Small intestine (tissue), 7 donors: ENCODE data around the gene LRPAP1. TPM values are rescaled to one million over a fixed set of nuclear protein-coding genes. Genes with fewer than 3 reads are reported as not detected.

Experiments
- DNase-seq, 2 donors: peaks; one replicate each; pipeline versions ENCODE4 v3.0.0 to v3.0.0-alpha.2; 2013
- FAIRE-seq: peaks from 2 replicates; lab custom pipeline; 2012; peaks lifted over from hg19 to GRCh38; lab: Jason Lieb, UNC
- H3K27ac ChIP-seq, 3 donors: one replicate each; pipeline ENCODE4 v1.5.1; 2013; ENCODE audit warnings: low read length in 2 of 3, mild to moderate bottlenecking in 2 of 3, control low read depth in 1 of 3, inconsistent platforms in 1 of 3, low read depth in 1 of 3, moderate library complexity in 1 of 3
- H3K27me3 ChIP-seq, 3 donors: one replicate each; pipeline ENCODE4 v1.6.1; 2013; ENCODE audit warnings: low read length in 3 of 3, inconsistent platforms in 1 of 3; ENCODE audit not compliant: control insufficient read depth in 3 of 3, insufficient read depth in 3 of 3
- H3K36me3 ChIP-seq, 3 donors: one replicate each; pipeline ENCODE4 v1.6.1; 2013; ENCODE audit warnings: low read length in 3 of 3, inconsistent platforms in 1 of 3, low read depth in 1 of 3, mild to moderate bottlenecking in 1 of 3, moderate library complexity in 1 of 3; ENCODE audit not compliant: control insufficient read depth in 3 of 3, insufficient read depth in 2 of 3
- H3K4me1 ChIP-seq, 3 donors: one replicate each; pipeline ENCODE4 v1.6.1; 2013; ENCODE audit warnings: low read length in 2 of 3, inconsistent platforms in 1 of 3, low read depth in 1 of 3, mild to moderate bottlenecking in 1 of 3, moderate library complexity in 1 of 3; ENCODE audit not compliant: control insufficient read depth in 3 of 3, insufficient read depth in 2 of 3
- H3K4me3 ChIP-seq, 3 donors: one replicate each; pipeline ENCODE4 v1.5.1; 2013; ENCODE audit warnings: low read length in 3 of 3, control low read depth in 1 of 3, inconsistent platforms in 1 of 3, low read depth in 1 of 3, mild to moderate bottlenecking in 1 of 3, moderate library complexity in 1 of 3
- H3K9me3 ChIP-seq, 2 donors: one replicate each; pipeline ENCODE4 v1.6.1; 2013; ENCODE audit warnings: low read depth in 1 of 2, low read length in 1 of 2; ENCODE audit not compliant: control insufficient read depth in 2 of 2, insufficient read depth in 1 of 2
- WGBS, 3 donors: extraction: QIAGEN DNeasy Blood & Tissue Kit; methylation state at CpG; one replicate each; pipeline ENCODE4 v1.1.7; 2013; 5-methylcytosine and 5-hydroxymethylcytosine counted together
- polyA plus RNA-seq, 4 donors: library from polyadenylated mRNA; stranded (reverse) in 3 of 4; unstranded in 1 of 4; fragments of 200-250 nt in 3 of 4; fragments of 120-200 nt in 1 of 4; gene quantifications; one replicate each; pipeline versions ENCODE4 v1.2.1 to v1.2.3, GENCODE V29; 2013
- donor health status: healthy with polysubstance abuse.
- donor health status: control.
- donor health status: control.
- donor health status: Bipolar disorder and iron deficiency.
- donor health status: healthy.

LRPAP1 gene
- polyA plus RNA-seq, 4 donors = 20.1 to 268 (median 69.6) TPM

- H3K9me3 ChIP-seq = no peaks in the 10 kb centered on the region
Measured at GRCh38 chr4:3484057-3484973, 47.9 kb downstream of the LRPAP1 start.

DNA sequence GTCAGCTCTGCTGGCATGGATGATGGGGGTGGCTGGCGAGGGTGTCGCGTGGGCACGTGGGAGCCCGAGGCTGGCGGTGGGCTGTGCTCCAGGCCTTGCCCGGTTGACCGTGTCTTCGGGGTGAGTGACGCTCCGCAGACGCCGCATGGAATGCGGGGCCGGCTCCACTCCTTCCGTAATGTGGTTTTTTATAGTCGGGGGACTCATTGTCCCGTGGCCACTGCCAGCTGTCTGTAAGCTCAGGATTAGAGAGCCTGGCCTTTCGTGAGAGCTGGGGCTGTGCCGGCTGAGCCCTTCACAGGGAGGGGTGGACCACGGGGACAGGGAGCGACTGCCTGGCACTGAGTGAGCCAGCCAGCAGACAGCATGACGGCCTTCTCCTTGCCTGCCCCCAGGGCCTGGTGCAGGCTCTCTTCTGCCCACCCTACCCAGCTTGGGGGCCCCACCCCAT is 48.7 kb downstream of the LRPAP1 start:
- peaks cover 0 to 23% (median 0%) of the 10 kb centered on the region in 3 donors for H3K4me1 ChIP-seq
- H3K9me3 ChIP-seq = no peaks in the 10 kb centered on the region
- no peaks in the 10 kb centered on the region for H3K36me3 ChIP-seq
- FAIRE-seq = no peak
- no peak overlapping the region for H3K27ac ChIP-seq
- H3K4me3 ChIP-seq = no peak overlapping the region
- DNase-seq = no peak
- peaks cover 10 to 74% (median 14%) of the 10 kb centered on the region in 3 donors for H3K27me3 ChIP-seq
- WGBS, 3 donors = 54 to 63% (median 60%) methylated on average over 19 to 23 of the region's 23 CpGs

More at GRCh38 chr4:3484057-3484973, 47.9 kb downstream of the LRPAP1 start:
- FAIRE-seq = no peak
- no peak overlapping the region for H3K27ac ChIP-seq
- 22 to 58% (median 37%) methylated on average over 43 to 45 of the region's 45 CpGs for WGBS, 3 donors
- H3K27me3 ChIP-seq = peaks cover 10 to 82% (median 14%) of the 10 kb centered on the region in 3 donors
- H3K4me1 ChIP-seq = peaks cover 0 to 23% (median 0%) of the 10 kb centered on the region in 3 donors
- H3K4me3 ChIP-seq = no peak overlapping the region
- H3K36me3 ChIP-seq = no peaks in the 10 kb centered on the region
- DNase-seq = peak; percentile 49 to 75

- Histone ChIP-seq H3K36me3 (no peaks in the 10 kb centered on the region), H3K27ac (no peak overlapping the region), H3K4me1 (peaks cover 0 to 23% (median 0%) of the 10 kb centered on the region in 3 donors), H3K9me3 (no peaks in the 10 kb centered on the region), H3K4me3 (no peak overlapping the region), H3K27me3 (peaks cover 10 to 71% (median 14%) of the 10 kb centered on the region in 3 donors)
- DNase-seq = no peak
- WGBS, 3 donors = 66 to 88% (median 81%) methylated on average over 12 of the region's 12 CpGs
- no peak for FAIRE-seq
Measured at GRCh38 chr4:3482707-3483106, 49.5 kb downstream of the LRPAP1 start.

DNA sequence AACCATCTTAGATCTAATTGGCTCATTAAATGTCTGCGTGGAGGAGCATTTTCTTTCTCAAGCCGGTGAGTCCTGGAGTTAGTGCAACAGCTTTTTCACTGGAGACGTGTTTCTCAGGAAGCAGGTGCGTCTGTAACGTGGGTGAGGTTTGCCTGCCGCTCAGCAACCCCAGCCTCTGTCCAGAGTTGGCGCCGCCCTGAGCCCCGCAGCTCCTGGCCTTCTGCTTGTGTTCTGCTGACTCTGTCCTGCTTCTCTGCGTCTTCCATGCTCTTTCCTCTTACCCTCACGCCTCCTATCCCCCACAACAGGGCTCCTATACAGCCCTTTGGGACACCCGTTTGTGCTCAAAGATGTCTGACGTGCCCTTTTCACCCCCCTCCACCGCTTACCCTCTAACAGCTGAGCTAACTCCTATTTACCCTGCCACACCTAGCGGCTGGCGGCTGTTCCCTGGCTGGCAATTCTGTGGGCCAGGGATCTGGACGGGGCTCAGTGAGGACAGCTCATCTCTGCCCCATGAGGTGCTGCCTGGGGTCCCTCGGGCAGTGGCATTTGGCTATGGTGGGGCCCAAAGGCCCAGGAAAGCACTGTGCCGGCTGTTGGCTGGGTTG is 50.3 kb downstream of the LRPAP1 start:
- Histone ChIP-seq H3K4me3 (no peak overlapping the region), H3K4me1 (peaks cover 0 to 23% (median 0%) of the 10 kb centered on the region in 3 donors), H3K9me3 (no peaks in the 10 kb centered on the region), H3K27ac (no peak overlapping the region), H3K36me3 (no peaks in the 10 kb centered on the region), H3K27me3 (peaks cover 10 to 64% (median 14%) of the 10 kb centered on the region in 3 donors)
- DNase-seq (peak; percentile 34 to 58), FAIRE-seq (no peak)
- 14 to 55% (median 31%) methylated on average over 19 of the region's 19 CpGs for WGBS, 3 donors

DNA sequence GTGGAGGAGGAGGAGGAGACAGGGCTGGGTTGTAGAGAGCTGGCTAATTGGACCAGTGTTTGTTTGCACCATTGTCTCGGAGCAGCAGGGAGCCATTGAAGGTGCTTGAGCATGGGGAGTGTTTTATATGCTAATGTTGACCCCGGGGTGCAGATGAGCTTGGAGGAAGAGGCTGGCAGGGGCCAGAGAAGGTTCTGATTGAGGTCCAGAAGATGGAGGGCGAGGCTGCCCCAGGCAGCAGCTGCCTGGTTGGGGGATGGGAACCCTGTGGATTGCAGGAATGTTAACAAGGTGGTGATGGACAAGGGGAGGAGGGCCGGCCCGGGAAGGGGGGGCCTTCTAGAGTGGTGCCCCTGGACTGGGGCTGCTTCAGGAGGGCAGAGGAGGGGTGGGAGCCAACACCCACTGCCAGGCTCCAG is 51.1 kb downstream of the LRPAP1 start:
- Histone ChIP-seq H3K4me3 (no peak overlapping the region), H3K27ac (no peak overlapping the region), H3K36me3 (no peaks in the 10 kb centered on the region), H3K27me3 (peaks cover 5 to 57% (median 13%) of the 10 kb centered on the region in 3 donors), H3K4me1 (peaks cover 0 to 23% (median 0%) of the 10 kb centered on the region in 3 donors), H3K9me3 (no peaks in the 10 kb centered on the region)
- FAIRE-seq (no peak), DNase-seq (no peak)
- WGBS, 3 donors = 10 to 37% (median 26%) methylated on average over 5 of the region's 5 CpGs

DNA sequence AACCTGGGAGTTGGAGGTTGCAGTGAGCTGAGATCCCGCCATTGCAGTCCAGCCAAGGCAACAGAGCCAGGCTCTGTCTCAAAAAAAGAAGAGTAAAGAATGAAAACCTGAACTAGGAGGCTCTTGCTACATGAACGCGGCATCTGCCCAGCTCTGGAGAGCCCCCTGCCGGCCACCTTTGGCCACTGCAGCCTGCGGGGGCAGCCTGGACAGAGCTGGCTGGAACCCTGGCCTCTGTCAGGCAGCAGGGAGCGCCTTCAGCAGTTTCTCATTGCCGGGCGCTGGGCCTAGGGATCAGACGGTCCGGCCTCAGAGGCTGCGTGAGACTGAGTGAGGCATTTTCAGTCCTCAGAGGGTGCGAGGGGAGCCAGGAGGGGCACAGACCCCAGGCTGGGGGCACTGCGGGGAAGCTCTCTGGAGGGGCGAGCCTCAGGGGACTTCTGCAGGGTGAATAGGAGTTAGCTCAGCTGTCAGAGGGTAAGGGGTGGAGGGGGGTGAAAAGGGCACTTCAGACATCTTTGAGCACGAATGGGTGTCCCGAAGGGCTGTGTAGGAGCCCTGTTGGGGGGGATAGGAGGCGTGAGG is 51.6 kb downstream of the LRPAP1 start:
- Histone ChIP-seq H3K4me3 (no peak overlapping the region), H3K9me3 (no peaks in the 10 kb centered on the region), H3K4me1 (peaks cover 0 to 21% (median 0%) of the 10 kb centered on the region in 3 donors), H3K36me3 (no peaks in the 10 kb centered on the region), H3K27me3 (peaks cover 4 to 52% (median 11%) of the 10 kb centered on the region in 3 donors), H3K27ac (no peak overlapping the region)
- peak; percentile 58 to 82 for DNase-seq
- WGBS, 3 donors = 9 to 17% (median 16%) methylated on average over 17 of the region's 17 CpGs
- no peak for FAIRE-seq

GRCh38 chr4:3479358-3480101 is 52.7 kb downstream of the LRPAP1 start:
- DNase-seq = no peak
- Histone ChIP-seq H3K4me1 (peaks cover 0 to 10% (median 0%) of the 10 kb centered on the region in 3 donors), H3K9me3 (no peaks in the 10 kb centered on the region), H3K27me3 (peaks cover 4 to 41% (median 10%) of the 10 kb centered on the region in 3 donors), H3K4me3 (no peak overlapping the region), H3K27ac (no peak overlapping the region), H3K36me3 (no peaks in the 10 kb centered on the region)
- WGBS, 3 donors = 66 to 83% (median 69%) methylated on average over 24 to 25 of the region's 25 CpGs
- no peak for FAIRE-seq
